ENCODE measurements around the gene SYN1.

SYN1 gene

DNA sequence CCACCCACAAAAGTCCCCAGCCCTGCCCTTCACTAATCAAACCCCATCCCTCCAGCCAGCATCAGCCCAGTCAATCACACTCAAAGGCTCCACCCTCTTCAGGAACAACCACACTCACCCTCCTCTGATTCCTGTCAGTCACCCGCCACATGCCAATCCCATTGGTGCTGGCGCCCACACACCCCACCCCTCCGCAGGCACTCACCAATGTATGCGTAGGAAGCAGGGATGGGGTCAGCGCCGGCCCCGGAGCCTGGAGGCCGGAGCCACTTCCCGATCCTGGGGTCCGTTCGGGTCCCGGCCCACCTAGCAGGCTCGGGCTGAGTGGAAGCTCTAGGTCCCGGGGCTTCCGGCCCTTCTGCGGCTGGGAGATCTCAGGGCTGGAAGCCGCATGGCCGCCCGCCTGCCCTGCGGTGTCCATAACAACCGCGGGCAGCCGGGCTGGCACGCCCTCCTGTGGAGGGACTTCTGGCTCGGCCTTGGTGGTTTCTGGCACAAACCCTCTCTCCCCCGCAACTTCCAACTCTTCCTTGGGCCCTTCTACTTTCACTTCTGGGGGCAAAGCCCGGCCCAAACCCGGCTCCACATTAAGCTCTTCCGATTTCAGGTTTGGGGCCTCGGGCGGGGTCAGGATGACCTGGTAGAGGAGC, 18.0 kb upstream of the SYN1 start:
- Histone ChIP-seq H3K4me1 (no peaks in the 10 kb centered on the region), H3K9ac (no peak overlapping the region), H3K9me3 (ENCODE audit: control insufficient read depth, low read length) (no peaks in the 10 kb centered on the region), H3K4me2 (ENCODE audit: low read length) (no peak overlapping the region), H3K4me3 (ENCODE audit: low read depth, low read length) (no peak overlapping the region), H3K27me3 (ENCODE audit: control insufficient read depth, insufficient read depth, low read length) (no peaks in the 10 kb centered on the region), H3K36me3 (ENCODE audit: control insufficient read depth, insufficient read depth, low read length) (no peaks in the 10 kb centered on the region), H2AFZ (peak overlapping the region; percentile 31), H3K79me2 (no peaks in the 10 kb centered on the region), H3K27ac (peak overlapping the region; percentile 11)
- TF ChIP-seq, protein P1, sequence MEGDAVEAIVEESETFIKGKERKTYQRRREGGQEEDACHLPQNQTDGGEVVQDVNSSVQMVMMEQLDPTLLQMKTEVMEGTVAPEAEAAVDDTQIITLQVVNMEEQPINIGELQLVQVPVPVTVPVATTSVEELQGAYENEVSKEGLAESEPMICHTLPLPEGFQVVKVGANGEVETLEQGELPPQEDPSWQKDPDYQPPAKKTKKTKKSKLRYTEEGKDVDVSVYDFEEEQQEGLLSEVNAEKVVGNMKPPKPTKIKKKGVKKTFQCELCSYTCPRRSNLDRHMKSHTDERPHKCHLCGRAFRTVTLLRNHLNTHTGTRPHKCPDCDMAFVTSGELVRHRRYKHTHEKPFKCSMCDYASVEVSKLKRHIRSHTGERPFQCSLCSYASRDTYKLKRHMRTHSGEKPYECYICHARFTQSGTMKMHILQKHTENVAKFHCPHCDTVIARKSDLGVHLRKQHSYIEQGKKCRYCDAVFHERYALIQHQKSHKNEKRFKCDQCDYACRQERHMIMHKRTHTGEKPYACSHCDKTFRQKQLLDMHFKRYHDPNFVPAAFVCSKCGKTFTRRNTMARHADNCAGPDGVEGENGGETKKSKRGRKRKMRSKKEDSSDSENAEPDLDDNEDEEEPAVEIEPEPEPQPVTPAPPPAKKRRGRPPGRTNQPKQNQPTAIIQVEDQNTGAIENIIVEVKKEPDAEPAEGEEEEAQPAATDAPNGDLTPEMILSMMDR (IDR thresholded peaks at IDR 0.05): peak; percentile 52

DNA sequence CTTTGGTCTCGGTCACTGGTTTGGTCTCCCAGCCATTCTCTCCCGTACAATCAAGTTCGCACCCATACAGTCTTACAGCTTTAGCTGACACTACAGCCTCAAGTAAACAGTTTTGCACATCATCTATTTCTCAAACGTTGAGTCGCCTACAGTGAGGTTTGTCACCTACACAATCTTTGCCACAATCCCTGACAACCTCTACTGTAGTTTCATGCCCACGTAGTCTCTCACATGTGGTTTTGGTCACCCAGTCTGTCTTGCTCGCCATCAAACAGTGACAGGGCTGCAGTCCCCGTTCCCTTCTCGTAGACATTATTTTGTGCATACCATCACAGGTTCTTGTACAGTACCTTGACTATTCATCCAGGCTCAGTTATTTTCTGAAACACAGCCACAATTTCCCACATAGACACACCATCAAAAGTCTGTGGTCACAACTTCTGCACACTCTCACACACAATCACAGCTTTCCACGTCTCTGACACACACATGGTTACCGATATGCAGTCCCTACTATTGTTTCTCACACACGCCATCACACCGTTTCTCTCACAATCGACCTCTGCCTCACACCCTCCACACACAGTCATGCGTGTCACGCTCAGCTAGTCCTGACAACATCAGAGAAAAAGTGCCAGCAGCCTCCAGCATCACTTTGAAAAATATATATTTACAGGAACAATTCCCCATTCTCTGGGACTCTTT, 15.4 kb upstream of the SYN1 start:
- H2AFZ ChIP-seq: no peak overlapping the region
- H3K27me3 ChIP-seq (ENCODE audit: control insufficient read depth, insufficient read depth, low read length): no peaks in the 10 kb centered on the region
- H3K36me3 ChIP-seq (ENCODE audit: control insufficient read depth, insufficient read depth, low read length): no peaks in the 10 kb centered on the region
- H3K9ac ChIP-seq: no peak overlapping the region
- H3K27ac ChIP-seq: no peak overlapping the region
- H3K4me1 ChIP-seq: no peaks in the 10 kb centered on the region
- no peaks in the 10 kb centered on the region for H3K9me3 ChIP-seq (ENCODE audit: control insufficient read depth, low read length)
- TF ChIP-seq, protein P1 (IDR thresholded peaks at IDR 0.05): no peak
- no peak overlapping the region for H3K4me3 ChIP-seq (ENCODE audit: low read depth, low read length)
- H3K4me2 ChIP-seq (ENCODE audit: low read length): no peak overlapping the region
- H3K79me2 ChIP-seq: no peaks in the 10 kb centered on the region

DNA sequence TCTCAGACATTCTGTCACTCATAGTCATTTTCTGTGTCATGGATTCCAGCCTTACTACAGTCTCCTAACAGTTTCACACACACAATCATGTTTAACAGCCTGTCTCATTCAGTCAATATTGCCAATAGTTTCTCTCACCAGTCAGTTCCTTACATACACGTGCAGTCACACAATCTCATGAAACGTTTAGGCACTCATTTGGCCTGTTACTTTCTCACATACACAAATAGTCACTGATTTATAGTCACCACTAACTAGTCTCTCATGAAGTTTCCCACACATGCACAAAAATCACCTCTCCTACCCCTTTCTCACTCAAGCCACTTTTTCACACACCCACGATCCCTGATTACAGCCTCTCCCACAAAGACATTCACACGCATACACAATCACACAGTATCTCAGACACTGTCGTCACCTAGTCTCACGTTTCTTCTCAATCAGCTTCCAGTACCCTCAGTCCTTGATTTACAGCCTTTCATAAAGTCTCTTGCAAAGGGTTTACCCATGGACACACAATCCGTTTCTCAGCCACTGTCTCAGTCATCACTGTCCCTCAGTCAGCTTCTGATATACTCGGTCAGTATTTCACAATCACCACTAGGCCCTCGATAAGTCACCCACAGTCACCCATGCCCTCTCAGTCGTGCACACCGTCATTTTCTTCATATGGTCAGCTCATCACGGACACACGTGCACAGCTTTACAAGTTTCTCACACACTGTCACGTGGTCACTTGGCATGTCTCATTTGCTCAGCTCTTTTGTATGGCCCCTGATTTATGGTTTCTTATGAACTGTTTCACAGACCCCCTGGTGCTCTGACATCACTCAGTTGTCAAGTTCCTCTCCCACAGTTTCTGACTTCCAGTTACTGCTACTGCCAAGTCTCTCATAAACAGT, 14.3 kb upstream of the SYN1 start:
- Histone ChIP-seq H3K4me1 (no peaks in the 10 kb centered on the region), H3K79me2 (no peaks in the 10 kb centered on the region), H3K4me3 (ENCODE audit: low read depth, low read length) (no peak overlapping the region), H3K36me3 (ENCODE audit: control insufficient read depth, insufficient read depth, low read length) (no peaks in the 10 kb centered on the region), H3K9ac (no peak overlapping the region), H3K27ac (no peak overlapping the region), H2AFZ (no peak overlapping the region), H3K27me3 (ENCODE audit: control insufficient read depth, insufficient read depth, low read length) (no peaks in the 10 kb centered on the region), H3K9me3 (ENCODE audit: control insufficient read depth, low read length) (no peaks in the 10 kb centered on the region), H3K4me2 (ENCODE audit: low read length) (no peak overlapping the region)
- TF ChIP-seq, protein P1 (IDR thresholded peaks at IDR 0.05): no peak

DNA sequence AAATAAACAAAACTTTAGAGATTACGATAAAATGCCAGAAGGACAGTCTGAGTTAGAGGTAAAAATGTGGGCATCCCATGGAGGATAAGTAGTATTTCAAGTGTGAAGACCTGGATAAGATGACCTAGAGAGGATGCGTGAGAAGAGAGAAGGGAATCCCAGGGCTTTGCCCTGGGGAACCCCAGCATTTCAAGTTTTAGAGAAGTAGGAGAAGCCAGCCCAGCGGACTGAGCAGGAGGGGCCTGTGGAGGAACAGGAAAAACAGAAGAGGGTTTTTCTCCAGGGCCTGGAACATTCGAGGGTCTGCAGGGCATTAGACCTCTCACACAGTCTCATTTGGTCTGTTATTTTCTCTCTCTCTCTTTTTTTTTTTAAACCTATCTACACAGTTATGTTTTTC, 13.0 kb upstream of the SYN1 start:
- no peak overlapping the region for H3K4me3 ChIP-seq (ENCODE audit: low read depth, low read length)
- no peaks in the 10 kb centered on the region for H3K4me1 ChIP-seq
- no peaks in the 10 kb centered on the region for H3K9me3 ChIP-seq (ENCODE audit: control insufficient read depth, low read length)
- no peaks in the 10 kb centered on the region for H3K27me3 ChIP-seq (ENCODE audit: control insufficient read depth, insufficient read depth, low read length)
- H3K79me2 ChIP-seq: no peaks in the 10 kb centered on the region
- H2AFZ ChIP-seq: no peak overlapping the region
- no peak overlapping the region for H3K9ac ChIP-seq
- H3K36me3 ChIP-seq (ENCODE audit: control insufficient read depth, insufficient read depth, low read length): no peaks in the 10 kb centered on the region
- H3K27ac ChIP-seq: no peak overlapping the region
- TF ChIP-seq, protein P1 (IDR thresholded peaks at IDR 0.05): no peak
- H3K4me2 ChIP-seq (ENCODE audit: low read length): no peak overlapping the region

Measured in parathyroid adenoma (tissue), 2 donors.